Hypothalamus (tissue), 51 donors: Measurements from ENCODE around the gene NPAS3.

Experiments
- DNase-seq, 51 donors: peaks; one replicate each; lab custom pipeline; 2025; lab: John Stamatoyannopoulos, UW

Gene NPAS3

GRCh38 chr14:33679461-33680225 lies 741.0 kb downstream of the NPAS3 start:
- DNase-seq, result no peak

- DNase-seq, result no peak
Measured at GRCh38 chr14:33680873-33681272, 742.2 kb downstream of the NPAS3 start.

- DNase-seq, result peak in 8 of 51 donors; percentile 5 to 41 (median 28)
Measured at GRCh38 chr14:33682760-33683159, 744.1 kb downstream of the NPAS3 start.

GRCh38 chr14:33685026-33685425 lies 746.3 kb downstream of the NPAS3 start:
- DNase-seq, result no peak

GRCh38 chr14:33685698-33686097 lies 747.0 kb downstream of the NPAS3 start:
- no peak for DNase-seq

GRCh38 chr14:33686218-33686617 lies 747.5 kb downstream of the NPAS3 start:
- no peak for DNase-seq

- no peak for DNase-seq
Measured at GRCh38 chr14:33686856-33687255, 748.2 kb downstream of the NPAS3 start.

GRCh38 chr14:33689680-33690079 lies 751.0 kb downstream of the NPAS3 start:
- DNase-seq, result no peak

GRCh38 chr14:33691907-33692306 lies 753.2 kb downstream of the NPAS3 start:
- no peak for DNase-seq

- DNase-seq, result no peak
Measured at GRCh38 chr14:33692762-33693161, 754.1 kb downstream of the NPAS3 start.

- no peak for DNase-seq
Measured at GRCh38 chr14:33693237-33693636, 754.6 kb downstream of the NPAS3 start.

- no peak for DNase-seq
Measured at GRCh38 chr14:33696165-33696564, 757.5 kb downstream of the NPAS3 start.

GRCh38 chr14:33699300-33699983 lies 760.8 kb downstream of the NPAS3 start:
- DNase-seq, result peak in 22 of 51 donors; percentile 3 to 52 (median 28)

- DNase-seq, result no peak
Measured at GRCh38 chr14:33700052-33700451, 761.4 kb downstream of the NPAS3 start.

GRCh38 chr14:33702293-33702692 lies 763.6 kb downstream of the NPAS3 start:
- DNase-seq, result no peak

GRCh38 chr14:33704481-33704880 lies 765.8 kb downstream of the NPAS3 start:
- no peak for DNase-seq

GRCh38 chr14:33705490-33705889 lies 766.8 kb downstream of the NPAS3 start:
- no peak for DNase-seq

- no peak for DNase-seq
Measured at GRCh38 chr14:33707716-33708115, 769.0 kb downstream of the NPAS3 start.

GRCh38 chr14:33709283-33709682 lies 770.6 kb downstream of the NPAS3 start:
- no peak for DNase-seq

- no peak for DNase-seq
Measured at GRCh38 chr14:33709711-33710110, 771.0 kb downstream of the NPAS3 start.

GRCh38 chr14:33710273-33710672 lies 771.6 kb downstream of the NPAS3 start:
- no peak for DNase-seq

GRCh38 chr14:33711194-33711593 lies 772.5 kb downstream of the NPAS3 start:
- DNase-seq, result no peak
